CD4-positive, alpha-beta T cell treated with Interleukin-6 for 4 hours (primary cell): Measurements from ENCODE around the gene PTPN14.

Experiments used
- DNase-seq: peaks from one replicate; pipeline ENCODE4 v3.0.0-alpha.2; 2020; ENCODE audit warnings: mixed read lengths

PTPN14 gene

GRCh38 chr1:214449371-214449770 is 102.0 kb downstream of the PTPN14 start:
- no peak for DNase-seq

- no peak for DNase-seq
Observed at GRCh38 chr1:214448536-214448935, 102.9 kb downstream of the PTPN14 start.

- DNase-seq = no peak
Observed at GRCh38 chr1:214447557-214447871, 103.9 kb downstream of the PTPN14 start.

GRCh38 chr1:214446772-214447556 is 104.4 kb downstream of the PTPN14 start:
- no peak for DNase-seq

- no peak for DNase-seq
Observed at GRCh38 chr1:214445831-214446614, 105.4 kb downstream of the PTPN14 start.

- no peak for DNase-seq
Observed at GRCh38 chr1:214445199-214445598, 106.2 kb downstream of the PTPN14 start.

- DNase-seq = no peak
Observed at GRCh38 chr1:214444182-214444939, 107.0 kb downstream of the PTPN14 start.

GRCh38 chr1:214441119-214441518 is 110.3 kb downstream of the PTPN14 start:
- DNase-seq = no peak

GRCh38 chr1:214440219-214440965 is 111.0 kb downstream of the PTPN14 start:
- no peak for DNase-seq

GRCh38 chr1:214439352-214440119 is 111.9 kb downstream of the PTPN14 start:
- no peak for DNase-seq

- DNase-seq = no peak
Observed at GRCh38 chr1:214438530-214438929, 112.9 kb downstream of the PTPN14 start.

- no peak for DNase-seq
Observed at GRCh38 chr1:214438075-214438474, 113.3 kb downstream of the PTPN14 start.

GRCh38 chr1:214435867-214436266 is 115.5 kb downstream of the PTPN14 start:
- DNase-seq = no peak

- DNase-seq = no peak
Observed at GRCh38 chr1:214432245-214432644, 119.2 kb downstream of the PTPN14 start.

- no peak for DNase-seq
Observed at GRCh38 chr1:214429951-214430770, 121.2 kb downstream of the PTPN14 start.

GRCh38 chr1:214427871-214428277 is 123.5 kb downstream of the PTPN14 start:
- DNase-seq = peak; percentile 68

GRCh38 chr1:214426426-214426812 is 125.0 kb downstream of the PTPN14 start:
- no peak for DNase-seq

GRCh38 chr1:214425716-214426425 is 125.5 kb downstream of the PTPN14 start:
- no peak for DNase-seq

GRCh38 chr1:214425101-214425500 is 126.3 kb downstream of the PTPN14 start:
- DNase-seq = no peak

GRCh38 chr1:214423045-214423444 is 128.4 kb downstream of the PTPN14 start:
- DNase-seq = no peak
